WTC11 (cell line): Measurements from ENCODE around the gene ZC3HAV1L. TPM values are rescaled to one million over a fixed set of nuclear protein-coding genes. Genes with fewer than 3 reads are reported as not detected.

Experiments
- ATAC-seq: fragments of 200-7000 bp; cut with Tn5 transposase; 2 replicates; pipeline ENCODE4 v1.10.0; 2021; ENCODE audit warnings: mild to moderate bottlenecking, moderate library complexity
- CTCF ChIA-PET: fragments of 300-600 bp; sonication (Branson Sonifier 250); formaldehyde crosslinking; loops from one replicate; lab custom pipeline; 2021; ENCODE audit warnings: antibody characterized with exemption; lab: Charles Lee
- POLR2A ChIA-PET: fragments of 350-600 bp; sonication (Branson Sonifier 250); formaldehyde crosslinking; loops from one replicate; lab custom pipeline; 2021; ENCODE audit warnings: antibody characterized with exemption; lab: Charles Lee
- DNase-seq: peaks from one replicate; pipeline ENCODE4 v3.0.0; 2021; ENCODE audit warnings: low spot score
- H3K27ac Mint-ChIP-seq: 2 replicates; pipeline ENCODE4 v1.8.0; 2021; ENCODE audit warnings: mixed read lengths
- H3K27me3 Mint-ChIP-seq: 2 replicates; pipeline ENCODE4 v1.8.0; 2021; ENCODE audit warnings: low read depth, mild to moderate bottlenecking, moderate library complexity, mixed read lengths
- H3K36me3 Mint-ChIP-seq: 2 replicates; pipeline ENCODE4 v1.8.0; 2021; ENCODE audit warnings: mixed read lengths
- H3K4me1 Mint-ChIP-seq: 2 replicates; pipeline ENCODE4 v1.8.0; 2022; ENCODE audit warnings: mixed read lengths
- H3K4me3 Mint-ChIP-seq: 2 replicates; pipeline ENCODE4 v1.8.0; 2021; ENCODE audit warnings: mild to moderate bottlenecking, moderate library complexity, mixed read lengths
- H3K9me3 Mint-ChIP-seq: 2 replicates; pipeline ENCODE4 v1.8.0; 2021; ENCODE audit warnings: mixed read lengths
- CREB1 ChIP-seq: sonication (generic); formaldehyde crosslinking; IDR thresholded peaks from 2 replicates; pipeline ENCODE4 v1.8.0; 2023; ENCODE audit warnings: mild to moderate bottlenecking, missing genetic modification reagents
- E2F1 ChIP-seq: sonication (generic); formaldehyde crosslinking; IDR thresholded peaks from 2 replicates; pipeline ENCODE4 v1.8.0; 2022; ENCODE audit warnings: mild to moderate bottlenecking, missing genetic modification reagents
- E2F5 ChIP-seq: sonication (generic); formaldehyde crosslinking; IDR thresholded peaks from 2 replicates; pipeline ENCODE4 v1.8.1; 2022; ENCODE audit warnings: mild to moderate bottlenecking, moderate library complexity, missing genetic modification reagents
- ESRRA ChIP-seq: sonication (generic); formaldehyde crosslinking; IDR thresholded peaks from 2 replicates; pipeline ENCODE4 v1.8.1; 2022; ENCODE audit warnings: mild to moderate bottlenecking, missing genetic modification reagents, borderline replicate concordance
- PRDM15 ChIP-seq: sonication (generic); formaldehyde crosslinking; IDR thresholded peaks from 2 replicates; pipeline ENCODE4 v1.8.0; 2022; ENCODE audit warnings: missing genetic modification reagents
- PRRX2 ChIP-seq: fragments of 250-450 bp; sonication (Bioruptor Pico); IDR thresholded peaks from 2 replicates; pipeline ENCODE4 v1.8.0; 2021; ENCODE audit warnings: mild to moderate bottlenecking
- RELA ChIP-seq: sonication (generic); formaldehyde crosslinking; IDR thresholded peaks from 2 replicates; pipeline ENCODE4 v1.8.1; 2022; ENCODE audit warnings: missing genetic modification reagents, mild to moderate bottlenecking, borderline replicate concordance
- TEAD1 ChIP-seq: sonication (generic); formaldehyde crosslinking; IDR thresholded peaks from 2 replicates; pipeline ENCODE4 v1.8.0; 2022; ENCODE audit warnings: mild to moderate bottlenecking, missing genetic modification reagents
- ZBTB43 ChIP-seq: sonication (generic); formaldehyde crosslinking; IDR thresholded peaks from 2 replicates; pipeline ENCODE4 v1.8.1; 2023; ENCODE audit warnings: mild to moderate bottlenecking, missing genetic modification reagents
- ZNF317 ChIP-seq: sonication (generic); formaldehyde crosslinking; IDR thresholded peaks from 2 replicates; pipeline ENCODE4 v1.8.1; 2023; ENCODE audit warnings: low read depth, mild to moderate bottlenecking, moderate library complexity, missing genetic modification reagents, borderline replicate concordance
- ZNF396 ChIP-seq: fragments of 250-450 bp; sonication (Bioruptor Pico); IDR thresholded peaks from 2 replicates; pipeline ENCODE4 v1.8.0; 2021; ENCODE audit warnings: mild to moderate bottlenecking, moderate library complexity, borderline replicate concordance
- ZNF532 ChIP-seq: fragments of 250-450 bp; sonication (Bioruptor Pico); IDR thresholded peaks from 2 replicates; pipeline ENCODE4 v1.9.0; 2021; ENCODE audit warnings: mild to moderate bottlenecking, borderline replicate concordance
- total RNA-seq: library from RNA; stranded (reverse); gene quantifications from 3 replicates; pipeline ENCODE4 v1.2.3, GENCODE V29; 2021
- TF ChIP-seq, protein P1 (sequence below): sonication (generic); formaldehyde crosslinking; IDR thresholded peaks from 2 replicates; pipeline ENCODE4 v1.8.0; 2023; ENCODE audit warnings: missing genetic modification reagents
- TF ChIP-seq, protein P2 (sequence below): fragments of 250-450 bp; sonication (Bioruptor Pico); IDR thresholded peaks from 2 replicates; pipeline ENCODE4 v1.8.0; 2021; ENCODE audit warnings: mild to moderate bottlenecking
- TF ChIP-seq, protein P3 (sequence below): sonication (generic); formaldehyde crosslinking; IDR thresholded peaks from 2 replicates; pipeline ENCODE4 v1.8.0; 2022; ENCODE audit warnings: mild to moderate bottlenecking, missing genetic modification reagents

The ZC3HAV1L gene
- total RNA-seq, 1 experiment from 2014 or later = 5.8 TPM

- peaks cover 12% of the 10 kb centered on the region for H3K9me3 Mint-ChIP-seq
- no peak overlapping the region for H3K27ac Mint-ChIP-seq
- peaks cover 82% of the 10 kb centered on the region for H3K36me3 Mint-ChIP-seq
- POLR2A ChIA-PET = no interaction called here
- H3K4me3 Mint-ChIP-seq = no peak overlapping the region
- no peaks in the 10 kb centered on the region for H3K4me1 Mint-ChIP-seq
- DNase-seq = no peak
- TF ChIP-seq CREB1 (CRISPR knock-in tag) (no peak), PRDM15 (no peak), ZNF532 (no peak), ZNF317 (CRISPR knock-in tag) (no peak)
- H3K27me3 Mint-ChIP-seq = no peaks in the 10 kb centered on the region
- no peak for ATAC-seq
- CTCF ChIA-PET = no interaction called here
Observed at GRCh38 chr7:139084709-139085108, 48.9 kb upstream of the ZC3HAV1L start.

- H3K36me3 Mint-ChIP-seq = peaks cover 81% of the 10 kb centered on the region
Observed at GRCh38 chr7:139081584-139081983, 45.7 kb upstream of the ZC3HAV1L start.

More at GRCh38 chr7:139081584-139081983, 45.7 kb upstream of the ZC3HAV1L start:
- Mint-ChIP-seq H3K9me3 (peaks cover under 1% of the 10 kb centered on the region), H3K27me3 (no peaks in the 10 kb centered on the region), H3K4me3 (no peak overlapping the region), H3K4me1 (no peaks in the 10 kb centered on the region), H3K27ac (no peak overlapping the region)
- no peak for TF ChIP-seq RELA (CRISPR knock-in tag)
- TF ChIP-seq ZBTB43 = no peak
- TF ChIP-seq, protein P1, sequence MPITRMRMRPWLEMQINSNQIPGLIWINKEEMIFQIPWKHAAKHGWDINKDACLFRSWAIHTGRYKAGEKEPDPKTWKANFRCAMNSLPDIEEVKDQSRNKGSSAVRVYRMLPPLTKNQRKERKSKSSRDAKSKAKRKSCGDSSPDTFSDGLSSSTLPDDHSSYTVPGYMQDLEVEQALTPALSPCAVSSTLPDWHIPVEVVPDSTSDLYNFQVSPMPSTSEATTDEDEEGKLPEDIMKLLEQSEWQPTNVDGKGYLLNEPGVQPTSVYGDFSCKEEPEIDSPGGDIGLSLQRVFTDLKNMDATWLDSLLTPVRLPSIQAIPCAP (CRISPR knock-in tag) = no peak
- no peak for TF ChIP-seq ZNF396 (CRISPR knock-in tag)
- TF ChIP-seq, protein P2, sequence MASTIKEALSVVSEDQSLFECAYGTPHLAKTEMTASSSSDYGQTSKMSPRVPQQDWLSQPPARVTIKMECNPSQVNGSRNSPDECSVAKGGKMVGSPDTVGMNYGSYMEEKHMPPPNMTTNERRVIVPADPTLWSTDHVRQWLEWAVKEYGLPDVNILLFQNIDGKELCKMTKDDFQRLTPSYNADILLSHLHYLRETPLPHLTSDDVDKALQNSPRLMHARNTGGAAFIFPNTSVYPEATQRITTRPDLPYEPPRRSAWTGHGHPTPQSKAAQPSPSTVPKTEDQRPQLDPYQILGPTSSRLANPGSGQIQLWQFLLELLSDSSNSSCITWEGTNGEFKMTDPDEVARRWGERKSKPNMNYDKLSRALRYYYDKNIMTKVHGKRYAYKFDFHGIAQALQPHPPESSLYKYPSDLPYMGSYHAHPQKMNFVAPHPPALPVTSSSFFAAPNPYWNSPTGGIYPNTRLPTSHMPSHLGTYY (CRISPR knock-in tag) = no peak
- TF ChIP-seq E2F1 (CRISPR knock-in tag) = no peak
- no peak for TF ChIP-seq ESRRA
- no peak for TF ChIP-seq PRRX2
- TF ChIP-seq TEAD1 (CRISPR knock-in tag) = no peak
- TF ChIP-seq, protein P3, sequence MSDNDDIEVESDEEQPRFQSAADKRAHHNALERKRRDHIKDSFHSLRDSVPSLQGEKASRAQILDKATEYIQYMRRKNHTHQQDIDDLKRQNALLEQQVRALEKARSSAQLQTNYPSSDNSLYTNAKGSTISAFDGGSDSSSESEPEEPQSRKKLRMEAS = no peak
- no peak for TF ChIP-seq E2F5 (CRISPR knock-in tag)
- ChIA-PET POLR2A (no interaction called here), CTCF (no interaction called here)
- ATAC-seq (no peak), DNase-seq (no peak)
